SU-DHL-6 (cell line): ENCODE measurements around the gene BICDL2.

ENCODE experiments used
- H2AFZ ChIP-seq: fragments of 200-600 bp; sonication (generic); 2 replicates; pipeline ENCODE4 v1.6.1; 2014; ENCODE audit warnings: low read depth, mild to moderate bottlenecking, moderate library complexity, mixed read lengths, antibody characterized with exemption, low read length; ENCODE audit not compliant: severe bottlenecking
- H3F3A ChIP-seq: fragments of 200-600 bp; shearing (Covaris generic); 2 replicates; pipeline ENCODE4 v1.6.0; 2016; ENCODE audit warnings: antibody characterized with exemption, mild to moderate bottlenecking; ENCODE audit not compliant: insufficient read depth
- H3K27ac ChIP-seq: fragments of 200-600 bp; sonication (generic); 2 replicates; pipeline ENCODE4 v1.5.1; 2016; ENCODE audit warnings: low read depth, mild to moderate bottlenecking, low read length, moderate library complexity, mixed read lengths
- H3K27me3 ChIP-seq: fragments of 200-600 bp; sonication (generic), shearing (Covaris generic); 2 replicates; pipeline ENCODE4 v1.6.0; 2014; ENCODE audit warnings: mild to moderate bottlenecking, low read length
- H3K36me3 ChIP-seq: fragments of 200-600 bp; sonication (generic); 2 replicates; pipeline ENCODE4 v1.6.1; 2014; ENCODE audit warnings: mild to moderate bottlenecking, low read length, mixed read lengths
- H3K4me2 ChIP-seq: fragments of 300-600, 200-600 bp; shearing (Covaris generic), sonication (generic); 2 replicates; pipeline ENCODE4 v1.6.0; 2014; ENCODE audit warnings: low read length, low read depth, mild to moderate bottlenecking; ENCODE audit not compliant: poor library complexity, severe bottlenecking
- H3K4me3 ChIP-seq: fragments of 200-600 bp; sonication (generic); 2 replicates; pipeline ENCODE4 v1.5.1; 2014; ENCODE audit warnings: antibody characterized with exemption, low read length, mild to moderate bottlenecking, mixed read lengths; ENCODE audit not compliant: insufficient read depth, poor library complexity, severe bottlenecking
- H3K79me2 ChIP-seq: fragments of 200-600 bp; sonication (generic); 2 replicates; pipeline ENCODE4 v1.6.1; 2014; ENCODE audit warnings: mild to moderate bottlenecking, low read length, moderate library complexity; ENCODE audit not compliant: insufficient read depth
- H3K9ac ChIP-seq: fragments of 200-600 bp; sonication (generic); 2 replicates; pipeline ENCODE4 v1.7.0; 2014; ENCODE audit warnings: mild to moderate bottlenecking, low read length
- H3K9me2 ChIP-seq: fragments of 200-600 bp; sonication (generic); replicated peaks from 2 replicates; pipeline ENCODE4 v1.6.1; 2014; ENCODE audit warnings: low read length; ENCODE audit not compliant: insufficient read depth
- H3K9me3 ChIP-seq: fragments of 200-600 bp; sonication (generic); 2 replicates; pipeline ENCODE4 v1.6.1; 2014; ENCODE audit warnings: low read length, mixed read lengths; ENCODE audit not compliant: insufficient read depth
- H4K20me1 ChIP-seq: fragments of 200-600 bp; sonication (generic); 2 replicates; pipeline ENCODE4 v1.6.1; 2014; ENCODE audit warnings: low read depth, mild to moderate bottlenecking, antibody characterized with exemption, low read length, moderate library complexity, mixed read lengths
- EZH2phosphoT487 ChIP-seq: fragments of 200-600 bp; sonication (generic), shearing (Covaris generic); conservative IDR thresholded peaks from 2 replicates; pipeline ENCODE4 v1.6.1; 2018; ENCODE audit warnings: mild to moderate bottlenecking, antibody characterized with exemption, low read length, moderate library complexity, mixed read lengths
- TF ChIP-seq, protein P1 (sequence below): fragments of 200-600 bp; sonication (generic); IDR thresholded peaks from one replicate; pipeline ENCODE4 v1.5.1; 2017; ENCODE audit warnings: antibody characterized with exemption, mild to moderate bottlenecking, low read length, moderate library complexity; ENCODE audit not compliant: insufficient read depth, poor library complexity, severe bottlenecking

The BICDL2 gene

DNA sequence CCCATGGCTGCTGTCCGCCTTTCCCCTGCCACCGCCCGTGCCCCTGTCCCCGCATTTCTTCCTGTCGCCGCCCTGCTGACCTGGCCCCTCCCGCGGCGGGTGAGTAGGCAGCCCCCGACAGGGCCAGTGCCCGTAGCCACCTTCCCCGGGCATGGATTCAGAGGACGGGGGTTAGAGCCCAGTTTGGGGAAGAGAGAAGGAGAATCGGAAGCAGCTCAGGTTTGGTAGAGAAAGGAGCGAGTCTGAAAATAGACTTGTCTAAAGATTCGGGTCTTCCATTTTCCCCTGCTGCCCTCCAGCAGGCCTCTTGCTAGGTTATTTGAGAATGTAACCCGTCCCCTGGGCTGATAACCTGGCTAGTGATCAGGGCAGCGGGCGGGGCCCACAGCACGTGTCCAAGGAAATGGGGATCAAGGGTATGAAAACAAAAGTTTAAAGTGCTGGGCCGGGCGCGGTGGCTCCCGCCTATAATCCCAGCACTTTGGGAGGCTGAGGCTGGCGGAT is 31.9 kb downstream of the BICDL2 start:
- Histone ChIP-seq H3K4me3 (peak overlapping the region; percentile 46), H2AFZ (no peak overlapping the region), H3K9me3 (no peaks in the 10 kb centered on the region), H3K9ac (peak overlapping the region; percentile 26; the same call in 1 of the 2 replicates), H3K9me2 (no peaks in the 10 kb centered on the region), H3K36me3 (no peaks in the 10 kb centered on the region), H3K4me2 (peak overlapping the region; percentile 52), H3F3A (no peaks in the 10 kb centered on the region), H3K79me2 (no peaks in the 10 kb centered on the region), H4K20me1 (no peaks in the 10 kb centered on the region), H3K27me3 (no peaks in the 10 kb centered on the region), H3K27ac (no peak overlapping the region)
- no peak for TF ChIP-seq EZH2phosphoT487
- TF ChIP-seq, protein P1, sequence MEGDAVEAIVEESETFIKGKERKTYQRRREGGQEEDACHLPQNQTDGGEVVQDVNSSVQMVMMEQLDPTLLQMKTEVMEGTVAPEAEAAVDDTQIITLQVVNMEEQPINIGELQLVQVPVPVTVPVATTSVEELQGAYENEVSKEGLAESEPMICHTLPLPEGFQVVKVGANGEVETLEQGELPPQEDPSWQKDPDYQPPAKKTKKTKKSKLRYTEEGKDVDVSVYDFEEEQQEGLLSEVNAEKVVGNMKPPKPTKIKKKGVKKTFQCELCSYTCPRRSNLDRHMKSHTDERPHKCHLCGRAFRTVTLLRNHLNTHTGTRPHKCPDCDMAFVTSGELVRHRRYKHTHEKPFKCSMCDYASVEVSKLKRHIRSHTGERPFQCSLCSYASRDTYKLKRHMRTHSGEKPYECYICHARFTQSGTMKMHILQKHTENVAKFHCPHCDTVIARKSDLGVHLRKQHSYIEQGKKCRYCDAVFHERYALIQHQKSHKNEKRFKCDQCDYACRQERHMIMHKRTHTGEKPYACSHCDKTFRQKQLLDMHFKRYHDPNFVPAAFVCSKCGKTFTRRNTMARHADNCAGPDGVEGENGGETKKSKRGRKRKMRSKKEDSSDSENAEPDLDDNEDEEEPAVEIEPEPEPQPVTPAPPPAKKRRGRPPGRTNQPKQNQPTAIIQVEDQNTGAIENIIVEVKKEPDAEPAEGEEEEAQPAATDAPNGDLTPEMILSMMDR: no peak

DNA sequence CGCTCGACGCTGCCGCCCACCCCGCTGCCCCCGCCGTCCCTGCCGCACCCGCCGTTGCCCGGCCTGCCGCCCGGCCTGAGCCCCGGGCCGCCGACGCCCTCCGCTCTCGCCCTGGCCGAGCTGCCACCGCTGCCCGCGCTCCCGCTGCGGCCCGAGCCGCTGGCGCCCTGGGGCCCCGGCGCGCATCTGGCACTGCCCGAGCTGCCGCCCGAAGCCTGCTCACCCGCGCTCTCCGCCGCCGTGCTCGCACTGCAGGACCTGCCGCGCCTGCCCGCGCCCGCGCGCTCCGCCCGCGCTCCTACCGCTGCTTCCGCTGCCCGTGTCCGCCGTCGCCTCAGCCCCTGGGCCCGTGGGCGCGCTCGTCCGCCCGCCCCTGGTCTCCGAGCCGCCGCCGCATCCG is 32.4 kb downstream of the BICDL2 start:
- H3K27me3 ChIP-seq: no peaks in the 10 kb centered on the region
- TF ChIP-seq, protein P1: no peak
- no peak for TF ChIP-seq EZH2phosphoT487
- peak overlapping the region; percentile 29 for H3K4me3 ChIP-seq
- H3K9me3 ChIP-seq: no peaks in the 10 kb centered on the region
- no peaks in the 10 kb centered on the region for H3K79me2 ChIP-seq
- no peak overlapping the region for H3K9ac ChIP-seq
- H3K9me2 ChIP-seq: no peaks in the 10 kb centered on the region
- no peaks in the 10 kb centered on the region for H3K36me3 ChIP-seq
- H3K27ac ChIP-seq: no peak overlapping the region
- no peak overlapping the region for H3K4me2 ChIP-seq
- H4K20me1 ChIP-seq: no peaks in the 10 kb centered on the region
- H2AFZ ChIP-seq: no peak overlapping the region
- H3F3A ChIP-seq: no peaks in the 10 kb centered on the region

DNA sequence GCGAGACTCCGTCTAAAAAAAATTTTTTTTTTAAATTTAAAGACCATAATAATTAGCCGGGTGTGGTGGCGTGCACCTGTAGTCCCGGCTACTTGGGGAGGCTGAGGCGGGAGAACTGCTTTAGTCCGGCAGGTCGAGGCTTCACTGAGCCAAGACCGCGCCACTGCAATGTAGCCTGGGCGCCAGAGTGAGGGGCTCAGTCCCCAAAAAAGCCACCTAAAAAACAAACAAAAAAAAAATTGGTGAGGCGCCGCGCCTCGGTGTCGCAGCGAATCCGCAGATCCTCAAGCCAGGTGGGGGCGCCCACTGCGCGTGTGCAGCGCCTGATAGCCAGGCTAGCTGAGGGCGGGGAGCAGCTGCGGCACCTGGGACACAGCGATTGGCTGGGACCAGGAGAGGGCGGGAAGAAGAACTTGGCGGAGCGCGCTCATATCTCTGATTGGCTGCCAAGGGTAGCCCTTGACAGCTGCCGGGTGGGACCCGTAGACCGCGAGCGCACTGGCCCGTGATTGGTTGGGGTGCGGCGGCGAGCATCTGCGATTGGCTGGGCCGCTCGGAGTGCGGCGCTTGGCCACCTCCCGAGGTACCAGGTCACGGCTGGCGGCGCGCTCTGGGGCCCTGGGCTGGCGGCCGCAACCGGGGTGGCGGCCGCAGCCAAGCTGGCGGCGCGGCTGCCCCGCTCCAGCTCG is 33.0 kb downstream of the BICDL2 start:
- no peak overlapping the region for H2AFZ ChIP-seq

More for the DNA sequence above, 33.0 kb downstream of the BICDL2 start:
- Histone ChIP-seq H3K4me2 (peak overlapping the region; percentile 39), H3K4me3 (peak overlapping the region; percentile 29), H3F3A (no peaks in the 10 kb centered on the region), H3K36me3 (no peaks in the 10 kb centered on the region), H3K27ac (no peak overlapping the region), H3K27me3 (no peaks in the 10 kb centered on the region), H3K9me3 (no peaks in the 10 kb centered on the region), H3K9me2 (no peaks in the 10 kb centered on the region), H3K79me2 (no peaks in the 10 kb centered on the region), H4K20me1 (no peaks in the 10 kb centered on the region), H3K9ac (no peak overlapping the region)
- TF ChIP-seq EZH2phosphoT487: no peak
- TF ChIP-seq, protein P1: peak; percentile 67
